ENCODE measurements around the gene JCAD.

GRCh38 chr10:29992914-29993313 is 66.5 kb downstream of the JCAD start:
- TF ChIP-seq, protein P1, sequence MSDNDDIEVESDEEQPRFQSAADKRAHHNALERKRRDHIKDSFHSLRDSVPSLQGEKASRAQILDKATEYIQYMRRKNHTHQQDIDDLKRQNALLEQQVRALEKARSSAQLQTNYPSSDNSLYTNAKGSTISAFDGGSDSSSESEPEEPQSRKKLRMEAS (IDR thresholded peaks at IDR 0.05; ENCODE audit: low read depth, low read length), result no peak
- TF ChIP-seq, protein P2, sequence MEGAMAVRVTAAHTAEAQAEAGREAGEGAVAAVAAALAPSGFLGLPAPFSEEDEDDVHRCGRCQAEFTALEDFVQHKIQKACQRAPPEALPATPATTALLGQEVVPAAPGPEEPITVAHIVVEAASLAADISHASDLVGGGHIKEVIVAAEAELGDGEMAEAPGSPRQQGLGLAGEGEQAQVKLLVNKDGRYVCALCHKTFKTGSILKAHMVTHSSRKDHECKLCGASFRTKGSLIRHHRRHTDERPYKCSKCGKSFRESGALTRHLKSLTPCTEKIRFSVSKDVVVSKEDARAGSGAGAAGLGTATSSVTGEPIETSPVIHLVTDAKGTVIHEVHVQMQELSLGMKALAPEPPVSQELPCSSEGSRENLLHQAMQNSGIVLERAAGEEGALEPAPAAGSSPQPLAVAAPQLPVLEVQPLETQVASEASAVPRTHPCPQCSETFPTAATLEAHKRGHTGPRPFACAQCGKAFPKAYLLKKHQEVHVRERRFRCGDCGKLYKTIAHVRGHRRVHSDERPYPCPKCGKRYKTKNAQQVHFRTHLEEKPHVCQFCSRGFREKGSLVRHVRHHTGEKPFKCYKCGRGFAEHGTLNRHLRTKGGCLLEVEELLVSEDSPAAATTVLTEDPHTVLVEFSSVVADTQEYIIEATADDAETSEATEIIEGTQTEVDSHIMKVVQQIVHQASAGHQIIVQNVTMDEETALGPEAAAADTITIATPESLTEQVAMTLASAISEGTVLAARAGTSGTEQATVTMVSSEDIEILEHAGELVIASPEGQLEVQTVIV (IDR thresholded peaks at IDR 0.05; ENCODE audit: borderline replicate concordance, partially characterized antibody), result no peak
- no peak for TF ChIP-seq NRF1 (conservative IDR thresholded peaks at IDR 0.05; ENCODE audit: low read depth, low read length)

Data from GM12878 (cell line).